Measurements from ENCODE around the gene AIFM3. TPM values are rescaled to one million over a fixed set of nuclear protein-coding genes. Genes with fewer than 3 reads are reported as not detected.
"Not testable (repeated sequence)": the region's sequence is repeated elsewhere in the genome, so short reads cannot be mapped to it uniquely, and the experiment has no call there.

The AIFM3 gene
- polyA plus RNA-seq, 3 donors = 0.68 to 0.87 (median 0.79) TPM

- H3K27ac ChIP-seq (ENCODE audit: low read depth, low read length) = not testable (repeated sequence)
- WGBS, 3 donors = 93 to 97% (median 95%) methylated on average over 14 of the region's 14 CpGs
Measured at GRCh38 chr22:20939457-20940185, 27.4 kb upstream of the AIFM3 start.

GRCh38 chr22:20940186-20940651 lies 26.8 kb upstream of the AIFM3 start:
- H3K27ac ChIP-seq (ENCODE audit: low read depth, low read length) = no peak overlapping the region
- 75 to 79% (median 75%) methylated on average over 3 of the region's 3 CpGs for WGBS, 3 donors

- WGBS, 3 donors = 62 to 94% (median 90%) methylated on average over 4 of the region's 4 CpGs
Measured at GRCh38 chr22:20940904-20941385, 26.1 kb upstream of the AIFM3 start.

GRCh38 chr22:20942203-20942902 lies 24.7 kb upstream of the AIFM3 start:
- not testable (repeated sequence) for H3K27ac ChIP-seq (ENCODE audit: low read depth, low read length)
- WGBS, 3 donors = 84 to 92% (median 89%) methylated on average over 7 of the region's 7 CpGs

More at GRCh38 chr22:20940904-20941385, 26.1 kb upstream of the AIFM3 start:
- H3K27ac ChIP-seq (ENCODE audit: low read depth, low read length) = no peak overlapping the region

GRCh38 chr22:20943104-20943933 lies 23.7 kb upstream of the AIFM3 start:
- H3K27ac ChIP-seq (ENCODE audit: low read depth, low read length) = no peak overlapping the region
- 93 to 95% (median 95%) methylated on average over 8 of the region's 8 CpGs for WGBS, 3 donors

GRCh38 chr22:20944042-20944441 lies 23.0 kb upstream of the AIFM3 start:
- H3K27ac ChIP-seq (ENCODE audit: low read depth, low read length) = no peak overlapping the region
- WGBS, 3 donors = 31 to 67% (median 32%) methylated on average over 1 of the region's 1 CpG

- no peak overlapping the region for H3K27ac ChIP-seq (ENCODE audit: low read depth, low read length)
- 76 to 95% (median 94%) methylated on average over 2 of the region's 2 CpGs for WGBS, 3 donors
Measured at GRCh38 chr22:20945578-20945934, 21.5 kb upstream of the AIFM3 start.

GRCh38 chr22:20946080-20946986 lies 20.7 kb upstream of the AIFM3 start:
- WGBS, 3 donors = 73 to 89% (median 88%) methylated on average over 7 of the region's 7 CpGs
- H3K27ac ChIP-seq (ENCODE audit: low read depth, low read length) = no peak overlapping the region

- WGBS, 3 donors = 96 to 100% (median 100%) methylated on average over 1 of the region's 1 CpG
- no peak overlapping the region for H3K27ac ChIP-seq (ENCODE audit: low read depth, low read length)
Measured at GRCh38 chr22:20946991-20947390, 20.1 kb upstream of the AIFM3 start.

GRCh38 chr22:20948450-20948849 lies 18.6 kb upstream of the AIFM3 start:
- 84 to 92% (median 86%) methylated on average over 5 of the region's 5 CpGs for WGBS, 3 donors
- no peak overlapping the region for H3K27ac ChIP-seq (ENCODE audit: low read depth, low read length)

GRCh38 chr22:20948989-20949388 lies 18.1 kb upstream of the AIFM3 start:
- H3K27ac ChIP-seq (ENCODE audit: low read depth, low read length) = no peak overlapping the region
- WGBS, 3 donors = 93 to 95% (median 95%) methylated on average over 5 of the region's 5 CpGs

- H3K27ac ChIP-seq (ENCODE audit: low read depth, low read length) = no peak overlapping the region
- 86 to 90% (median 89%) methylated on average over 13 of the region's 13 CpGs for WGBS, 3 donors
Measured at GRCh38 chr22:20949698-20950183, 17.3 kb upstream of the AIFM3 start.

- WGBS, 3 donors = 61 to 86% (median 83%) methylated on average over 10 of the region's 10 CpGs
- H3K27ac ChIP-seq (ENCODE audit: low read depth, low read length) = no peak overlapping the region
Measured at GRCh38 chr22:20951151-20951931, 15.7 kb upstream of the AIFM3 start.

- H3K27ac ChIP-seq (ENCODE audit: low read depth, low read length) = no peak overlapping the region
- 88 to 93% (median 92%) methylated on average over 8 of the region's 8 CpGs for WGBS, 3 donors
Measured at GRCh38 chr22:20951932-20952380, 15.1 kb upstream of the AIFM3 start.

GRCh38 chr22:20952544-20953341 lies 14.3 kb upstream of the AIFM3 start:
- WGBS, 3 donors = 83 to 91% (median 88%) methylated on average over 13 of the region's 13 CpGs
- no peak overlapping the region for H3K27ac ChIP-seq (ENCODE audit: low read depth, low read length)

- WGBS, 3 donors = 76 to 81% (median 78%) methylated on average over 3 of the region's 3 CpGs
- H3K27ac ChIP-seq (ENCODE audit: low read depth, low read length) = no peak overlapping the region
Measured at GRCh38 chr22:20953342-20953608, 13.8 kb upstream of the AIFM3 start.
